ENCODE measurements around the gene WDR62. TPM values are rescaled to one million over a fixed set of nuclear protein-coding genes. Genes with fewer than 3 reads are reported as not detected.

WDR62 gene
- total and polyA plus RNA-seq, 9 donors, result 0.18 to 1.0 (median 0.51) TPM

GRCh38 chr19:36139473-36140303 lies 85.0 kb downstream of the WDR62 start, which contains the start of gene CAPNS1:
TSS of gene CAPNS1 (plus strand) at chr19:36140066. CDS start at chr19:36141012, 946 bp downstream.
- 0 to 1% (median 0%) methylated on average over 46 to 75 of the region's 75 CpGs for WGBS, 3 donors
- Histone ChIP-seq H3K27me3 (no peaks in the 10 kb centered on the region), H3K27ac (peak within 1 kb of the TSS; percentile 89 to 96), H3K4me1 (ENCODE audit: insufficient read depth) (peaks cover 6% of the 10 kb centered on the region), H3K4me3 (peak within 1 kb of the TSS; percentile 94), H3K36me3 (no peaks in the 10 kb centered on the region), H3K9me3 (no peaks in the 10 kb centered on the region)
- intact Hi-C loops (cut with DNase I), result no loop called here
- TF ChIP-seq POLR2A (IDR thresholded peaks at IDR 0.05), result peak; percentile 97
- no peak for TF ChIP-seq EP300 (IDR thresholded peaks at IDR 0.05)
- TF ChIP-seq, protein P1, sequence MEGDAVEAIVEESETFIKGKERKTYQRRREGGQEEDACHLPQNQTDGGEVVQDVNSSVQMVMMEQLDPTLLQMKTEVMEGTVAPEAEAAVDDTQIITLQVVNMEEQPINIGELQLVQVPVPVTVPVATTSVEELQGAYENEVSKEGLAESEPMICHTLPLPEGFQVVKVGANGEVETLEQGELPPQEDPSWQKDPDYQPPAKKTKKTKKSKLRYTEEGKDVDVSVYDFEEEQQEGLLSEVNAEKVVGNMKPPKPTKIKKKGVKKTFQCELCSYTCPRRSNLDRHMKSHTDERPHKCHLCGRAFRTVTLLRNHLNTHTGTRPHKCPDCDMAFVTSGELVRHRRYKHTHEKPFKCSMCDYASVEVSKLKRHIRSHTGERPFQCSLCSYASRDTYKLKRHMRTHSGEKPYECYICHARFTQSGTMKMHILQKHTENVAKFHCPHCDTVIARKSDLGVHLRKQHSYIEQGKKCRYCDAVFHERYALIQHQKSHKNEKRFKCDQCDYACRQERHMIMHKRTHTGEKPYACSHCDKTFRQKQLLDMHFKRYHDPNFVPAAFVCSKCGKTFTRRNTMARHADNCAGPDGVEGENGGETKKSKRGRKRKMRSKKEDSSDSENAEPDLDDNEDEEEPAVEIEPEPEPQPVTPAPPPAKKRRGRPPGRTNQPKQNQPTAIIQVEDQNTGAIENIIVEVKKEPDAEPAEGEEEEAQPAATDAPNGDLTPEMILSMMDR (IDR thresholded peaks at IDR 0.05), result peak in 1 of 3 donors; percentile 39
- DNase-seq, result peak; percentile 98 to 99 (median 98)

GRCh38 chr19:36140304-36141038 lies 85.8 kb downstream of the WDR62 start:
- H3K36me3 ChIP-seq, result no peaks in the 10 kb centered on the region
- TF ChIP-seq EP300 (IDR thresholded peaks at IDR 0.05) (no peak), POLR2A (IDR thresholded peaks at IDR 0.05) (no peak)
- TF ChIP-seq, protein P1 (IDR thresholded peaks at IDR 0.05), result no peak
- peak overlapping the region; percentile 94 for H3K4me3 ChIP-seq
- intact Hi-C loops (cut with DNase I), result no loop called here
- DNase-seq, result peak; percentile 65 to 75 (median 68)
- 0 to 1% (median 0%) methylated on average over 29 to 31 of the region's 31 CpGs for WGBS, 3 donors
- no peaks in the 10 kb centered on the region for H3K9me3 ChIP-seq
- peaks cover 6% of the 10 kb centered on the region for H3K4me1 ChIP-seq (ENCODE audit: insufficient read depth)
- peak overlapping the region; percentile 89 to 96 for H3K27ac ChIP-seq
- no peaks in the 10 kb centered on the region for H3K27me3 ChIP-seq

GRCh38 chr19:36141039-36141927 lies 86.6 kb downstream of the WDR62 start:
- peak; percentile 87 to 94 (median 92) for DNase-seq
- WGBS, 3 donors, result 21 to 42% (median 21%) methylated on average over 19 to 42 of the region's 42 CpGs
- H3K27me3 ChIP-seq, result no peaks in the 10 kb centered on the region
- intact Hi-C loops (cut with DNase I), result no loop called here
- H3K36me3 ChIP-seq, result no peaks in the 10 kb centered on the region
- peak overlapping the region; percentile 89 to 96 for H3K27ac ChIP-seq
- H3K4me1 ChIP-seq (ENCODE audit: insufficient read depth), result peaks cover 6% of the 10 kb centered on the region
- no peaks in the 10 kb centered on the region for H3K9me3 ChIP-seq
- H3K4me3 ChIP-seq, result peak overlapping the region; percentile 94
- TF ChIP-seq EP300 (IDR thresholded peaks at IDR 0.05), result no peak
- TF ChIP-seq POLR2A (IDR thresholded peaks at IDR 0.05), result peak; percentile 59
- TF ChIP-seq, protein P1 (IDR thresholded peaks at IDR 0.05), result no peak

DNA sequence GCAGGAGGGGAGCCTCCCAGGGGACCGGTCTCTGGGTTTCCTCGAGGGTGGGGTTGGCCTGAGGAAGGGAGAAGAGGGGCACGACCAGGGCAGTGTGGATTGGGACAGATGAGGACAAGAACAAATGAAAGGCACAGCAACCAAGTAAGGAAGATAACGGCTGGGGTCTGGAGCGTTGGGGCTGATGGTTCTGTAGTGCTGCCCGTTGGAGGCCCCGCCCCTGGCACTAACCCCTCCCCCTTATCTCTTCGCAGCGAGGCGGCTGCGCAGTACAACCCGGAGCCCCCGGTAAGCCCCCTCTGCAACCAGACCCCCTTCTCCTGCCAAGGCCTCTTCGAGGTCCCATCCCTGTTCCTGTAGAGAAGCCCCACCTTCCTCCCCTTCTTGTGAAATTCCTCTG lies 87.3 kb downstream of the WDR62 start:
- H3K4me3 ChIP-seq, result no peak overlapping the region
- intact Hi-C loops (cut with DNase I), result no loop called here
- H3K4me1 ChIP-seq (ENCODE audit: insufficient read depth), result peaks cover 6% of the 10 kb centered on the region
- H3K9me3 ChIP-seq, result no peaks in the 10 kb centered on the region
- DNase-seq, result peak in 1 of 5 donors; percentile 43
- TF ChIP-seq, protein P1 (IDR thresholded peaks at IDR 0.05), result no peak
- TF ChIP-seq EP300 (IDR thresholded peaks at IDR 0.05) (no peak), POLR2A (IDR thresholded peaks at IDR 0.05) (no peak)
- WGBS, 3 donors, result 85 to 89% (median 88%) methylated on average over 14 of the region's 14 CpGs
- no peak overlapping the region for H3K27ac ChIP-seq
- no peaks in the 10 kb centered on the region for H3K36me3 ChIP-seq
- H3K27me3 ChIP-seq, result no peaks in the 10 kb centered on the region

Data from ovary (tissue), 9 donors.